Right cardiac atrium (tissue), 5 donors: ENCODE measurements around the gene C16orf96. TPM values are rescaled to one million over a fixed set of nuclear protein-coding genes. Genes with fewer than 3 reads are reported as not detected.

Experiments
- ATAC-seq, 2 donors: fragments of 200-7000 bp; cut with Tn5 transposase; one replicate each; pipeline versions ENCODE4 v1.8.0 to v1.9.1; 2020; ENCODE audit warnings: moderate library complexity in 2 of 2, mild to moderate bottlenecking in 1 of 2
- DNase-seq, 3 donors: peaks; one replicate each; pipeline ENCODE4 v3.0.0-alpha.2; 2020
- H3K27ac ChIP-seq: one replicate; pipeline ENCODE4 v1.5.1; 2013; ENCODE audit warnings: mild to moderate bottlenecking, low read length, control low read depth, moderate library complexity
- H3K27me3 ChIP-seq: one replicate; pipeline ENCODE4 v1.6.1; 2013; ENCODE audit not compliant: control insufficient read depth, insufficient read depth
- H3K4me1 ChIP-seq: one replicate; pipeline ENCODE4 v1.6.1; 2013; ENCODE audit warnings: low read length; ENCODE audit not compliant: control insufficient read depth, insufficient read depth
- H3K4me3 ChIP-seq: one replicate; pipeline ENCODE4 v1.5.1; 2013; ENCODE audit warnings: low read length, control low read depth
- H3K9me3 ChIP-seq: one replicate; pipeline ENCODE4 v1.6.1; 2013; ENCODE audit warnings: low read length; ENCODE audit not compliant: control insufficient read depth
- WGBS: extraction: QIAGEN DNeasy Blood & Tissue Kit; methylation state at CpG from one replicate; pipeline ENCODE4 v1.1.7; 2013; 5-methylcytosine and 5-hydroxymethylcytosine counted together
- intact Hi-C, 4 donors: fragments of 100-400 bp; cut with DNase I; formaldehyde crosslinking; loops; one replicate each; pipeline versions ENCODE4 v1.11.0 to v1.14.0; 2022 to 2023
- polyA plus RNA-seq: library from polyadenylated mRNA; stranded (reverse); fragments of 200-250 nt; gene quantifications from one replicate; pipeline ENCODE4 v1.2.3, GENCODE V29; 2013
- total RNA-seq, 4 donors: library from RNA; stranded (reverse); fragmentation: NEBNext Ultra II Directional; extraction: Animal tissue kit (Norgen Biotek cat#: 25700); gene quantifications; one replicate each; pipeline ENCODE4 v1.2.1, GENCODE V29; 2021
- donor health status: healthy with polysubstance abuse.
- donor health status: DM: no; HTN: yes; CAD: no.
- donor health status: DM: no; HTN: no; CAD: no.
- donor health status: DM: no; HTN: yes; CAD: no; lungs with severe emphysema.
- donor health status: DM: yes; HTN: yes; CAD: no.

The C16orf96 gene
- total and polyA plus RNA-seq, 5 donors = 0.02 to 0.09 (median 0.08) TPM; not detected in 1

DNA sequence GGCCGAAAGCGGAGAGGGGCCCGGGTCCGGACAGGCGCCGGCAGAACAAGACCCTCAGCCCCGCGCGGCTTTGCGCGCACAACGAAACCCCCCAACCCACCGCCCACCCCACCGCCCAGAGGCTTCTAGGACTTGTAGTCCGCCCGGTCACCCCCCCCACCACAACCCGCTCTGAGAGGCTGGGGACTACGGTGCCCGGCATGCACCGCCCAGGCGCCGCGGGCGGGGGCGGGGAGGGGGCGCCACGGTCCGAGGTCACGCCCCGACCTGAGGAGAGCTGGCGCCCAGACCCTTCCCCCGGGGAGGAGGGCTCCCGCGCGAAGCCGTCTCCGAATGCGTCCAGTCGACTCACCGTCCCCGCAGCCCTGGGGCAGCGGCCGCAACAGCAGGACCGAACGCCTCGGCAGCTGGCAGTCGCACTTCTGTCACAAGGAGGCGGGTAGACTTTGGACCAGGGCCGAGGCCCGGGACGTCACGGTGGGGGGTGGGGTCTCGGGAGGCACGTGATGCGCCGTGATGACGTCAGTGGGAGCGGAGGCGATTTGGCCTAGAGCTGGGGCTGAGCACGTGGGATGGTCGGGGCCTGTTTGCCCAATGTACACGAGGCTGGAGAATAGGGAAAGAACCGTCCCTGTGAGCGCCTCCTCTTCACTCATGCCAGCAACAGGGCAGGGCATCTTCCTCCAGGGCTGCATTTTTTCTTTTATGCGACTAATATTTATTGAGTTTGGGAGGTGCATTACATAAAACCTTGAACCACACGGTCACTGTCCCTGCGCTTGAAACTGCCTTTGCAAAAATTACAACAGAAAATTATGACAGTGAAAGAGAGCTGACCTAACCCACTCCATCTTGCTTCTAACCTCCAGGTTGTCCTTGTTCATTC, 17.5 kb upstream of the C16orf96 start, which contains the start of gene CDIP1:
Gene CDIP1, minus strand, starts transcription at position 424 of the 886 bp plus-strand sequence. CDS start 24,643 bp downstream, outside the sequence.
- Histone ChIP-seq H3K9me3 (no peaks in the 10 kb centered on the region), H3K4me1 (peaks cover 2% of the 10 kb centered on the region), H3K4me3 (peak within 1 kb of the TSS; percentile 68), H3K27me3 (no peaks in the 10 kb centered on the region), H3K27ac (peak within 1 kb of the TSS; percentile 71)
- peak; percentile 96 for ATAC-seq
- intact Hi-C loops = no loop called here
- DNase-seq = peak; percentile 98 to 99 (median 99)
- WGBS = 4% methylated on average over 67 of the region's 67 CpGs

DNA sequence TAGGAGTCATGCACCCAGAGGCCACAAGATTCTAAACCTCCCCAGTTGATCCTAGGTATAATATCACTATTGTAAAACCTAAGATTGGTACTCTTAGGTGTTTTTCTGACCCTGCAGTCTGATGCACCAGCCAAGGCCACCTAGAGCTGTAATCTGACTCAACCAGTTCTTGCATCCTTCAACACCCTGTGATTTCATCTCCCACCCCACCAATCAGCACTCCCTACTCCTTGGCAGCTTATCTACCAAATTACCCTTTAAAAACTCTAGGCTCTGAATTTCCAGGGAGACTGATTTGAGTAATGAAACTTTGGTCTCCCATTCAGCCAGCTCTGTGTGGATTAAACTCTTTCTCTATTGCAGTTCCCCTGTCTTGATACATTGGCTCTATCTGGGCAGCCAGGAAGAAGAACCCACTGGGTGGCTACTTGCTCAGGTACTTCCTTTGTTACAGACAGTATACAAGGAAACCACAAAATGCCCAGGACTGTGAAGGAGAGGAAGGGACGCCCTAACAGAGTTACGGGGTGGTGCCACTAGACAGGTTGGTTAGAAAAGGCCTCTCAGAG, 16.3 kb upstream of the C16orf96 start:
- Histone ChIP-seq H3K4me3 (no peak overlapping the region), H3K27ac (no peak overlapping the region), H3K9me3 (no peaks in the 10 kb centered on the region), H3K27me3 (no peaks in the 10 kb centered on the region), H3K4me1 (no peaks in the 10 kb centered on the region)
- 98% methylated on average over 2 of the region's 2 CpGs for WGBS
- ATAC-seq (no peak), DNase-seq (no peak)
- intact Hi-C loops = no loop called here

DNA sequence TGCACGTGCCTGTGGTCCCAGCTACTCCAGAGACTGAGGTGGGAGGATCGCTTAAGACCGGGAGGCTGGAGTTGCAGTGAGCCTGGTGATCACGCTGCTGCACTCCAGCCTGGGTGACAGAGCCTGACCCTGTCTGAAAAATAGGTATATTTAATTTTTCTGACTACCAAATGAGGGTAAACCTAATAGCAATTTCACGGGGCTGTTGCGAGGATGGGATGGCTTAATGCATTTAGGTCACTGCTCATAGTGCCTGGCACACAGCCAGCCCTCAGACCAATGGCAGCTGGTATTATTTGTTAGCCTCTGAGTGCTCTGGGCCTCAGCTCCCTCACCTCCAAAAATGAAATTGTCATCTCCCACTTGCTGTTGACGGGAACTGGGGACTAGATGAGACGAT, 11.7 kb upstream of the C16orf96 start:
- 78% methylated on average over 8 of the region's 8 CpGs for WGBS
- intact Hi-C loops = no loop called here
- DNase-seq (no peak), ATAC-seq (no peak)
- H3K27me3 ChIP-seq = no peaks in the 10 kb centered on the region
- no peak overlapping the region for H3K4me3 ChIP-seq
- H3K4me1 ChIP-seq = no peaks in the 10 kb centered on the region
- H3K9me3 ChIP-seq = no peaks in the 10 kb centered on the region
- no peak overlapping the region for H3K27ac ChIP-seq

DNA sequence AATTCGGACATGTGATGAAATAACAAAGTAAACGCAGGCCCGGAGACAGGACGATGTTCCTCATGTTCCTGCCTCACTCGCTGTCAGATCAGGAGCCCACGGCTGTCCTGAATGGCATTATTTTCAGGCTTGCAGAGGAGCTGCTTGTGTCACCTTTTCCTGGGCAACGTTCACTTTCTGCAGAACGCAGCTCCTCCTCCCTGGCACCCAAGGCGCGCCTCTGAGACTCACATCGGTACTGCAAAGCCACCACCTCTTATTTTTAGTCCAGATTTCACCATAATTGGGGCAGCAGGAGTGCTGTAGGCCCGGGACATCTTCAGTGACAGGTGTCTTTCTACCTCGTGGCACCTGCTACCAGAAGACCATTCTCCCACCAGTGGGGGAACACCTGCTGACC, 8.0 kb upstream of the C16orf96 start:
- intact Hi-C loops = loop anchor here (5.0 kb wide), 2 partner anchors 36 to 41 kb away; no protein-coding TSS in a partner anchor
- Histone ChIP-seq H3K4me1 (no peaks in the 10 kb centered on the region), H3K9me3 (no peaks in the 10 kb centered on the region), H3K4me3 (no peak overlapping the region), H3K27me3 (no peaks in the 10 kb centered on the region), H3K27ac (no peak overlapping the region)
- WGBS = 81% methylated on average over 13 of the region's 13 CpGs
- ATAC-seq = no peak
- DNase-seq = no peak

DNA sequence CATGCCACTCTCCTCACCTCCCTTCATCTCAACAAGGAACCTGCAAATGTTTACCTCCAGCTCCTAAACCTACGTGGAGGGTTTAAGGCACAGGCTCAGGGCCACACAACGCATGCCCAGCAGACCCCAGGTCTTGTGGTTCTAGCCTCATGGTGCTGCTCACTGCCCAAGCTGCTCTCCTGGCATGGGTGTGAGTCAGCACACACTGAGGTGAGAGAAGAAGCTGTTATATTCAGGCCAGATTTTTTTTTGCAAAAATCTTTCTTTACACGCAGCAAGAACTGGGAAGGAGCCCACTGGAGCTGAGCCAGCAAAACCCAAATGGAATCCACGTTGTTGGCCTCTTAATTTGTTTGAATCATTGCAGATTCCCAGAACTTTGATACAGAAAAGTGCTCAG, 5.5 kb upstream of the C16orf96 start:
- intact Hi-C loops = no loop called here
- H3K4me1 ChIP-seq = no peaks in the 10 kb centered on the region

DNA sequence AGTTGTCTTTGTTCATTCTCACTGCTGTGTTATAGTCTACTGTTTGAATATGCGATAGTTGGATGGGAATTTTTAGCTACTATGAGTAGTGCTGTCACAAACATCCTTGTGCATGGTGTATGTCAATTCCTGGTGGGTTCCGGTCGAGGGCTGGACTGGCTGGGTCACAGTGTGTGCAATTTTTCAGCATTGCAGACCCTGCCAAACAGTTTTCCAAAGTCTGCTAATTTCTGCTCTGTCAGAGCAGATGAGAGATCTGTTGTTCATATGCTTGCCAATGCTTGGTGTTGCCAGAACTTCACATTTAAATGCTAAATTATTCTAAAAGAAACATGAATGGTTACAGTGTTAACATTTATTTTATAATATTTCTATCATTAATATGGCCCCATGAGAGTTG, 3.6 kb upstream of the C16orf96 start:
- H3K4me1 ChIP-seq = no peaks in the 10 kb centered on the region
- no peak for ATAC-seq
- WGBS = 59% methylated on average over 3 of the region's 3 CpGs
- no peaks in the 10 kb centered on the region for H3K9me3 ChIP-seq
- no peaks in the 10 kb centered on the region for H3K27me3 ChIP-seq
- no peak for DNase-seq
- H3K27ac ChIP-seq = no peak overlapping the region
- intact Hi-C loops = no loop called here
- H3K4me3 ChIP-seq = no peak overlapping the region

More for the DNA sequence above, 5.5 kb upstream of the C16orf96 start:
- no peak overlapping the region for H3K4me3 ChIP-seq
- ATAC-seq = no peak
- WGBS = 37% methylated on average over 4 of the region's 4 CpGs
- no peaks in the 10 kb centered on the region for H3K27me3 ChIP-seq
- H3K27ac ChIP-seq = no peak overlapping the region
- DNase-seq = no peak
- no peaks in the 10 kb centered on the region for H3K9me3 ChIP-seq

DNA sequence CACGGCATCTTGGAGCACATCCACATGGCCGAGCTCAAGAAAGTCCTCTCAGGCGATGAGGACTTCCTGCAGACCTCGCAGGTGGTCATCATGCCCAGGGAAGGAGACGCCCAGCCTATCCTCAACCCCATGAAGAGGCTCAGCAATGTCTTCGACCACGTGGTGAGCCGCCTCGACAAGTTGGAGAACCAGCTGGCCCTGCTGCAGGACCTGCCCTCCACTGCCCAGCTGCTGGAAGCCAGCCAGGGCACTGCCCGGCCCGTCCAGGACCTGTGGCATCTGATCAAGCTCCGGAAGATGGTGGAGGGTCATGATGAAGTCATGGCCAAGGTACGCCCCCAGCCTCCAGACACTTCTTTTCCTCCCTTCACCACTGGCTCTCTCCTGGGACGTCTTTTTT, 440 bp downstream of the C16orf96 start:
- Histone ChIP-seq H3K4me3 (no peak overlapping the region), H3K9me3 (no peaks in the 10 kb centered on the region), H3K4me1 (no peaks in the 10 kb centered on the region), H3K27me3 (no peaks in the 10 kb centered on the region), H3K27ac (no peak overlapping the region)
- ATAC-seq (no peak), DNase-seq (no peak)
- 82% methylated on average over 14 of the region's 14 CpGs for WGBS
- intact Hi-C loops = no loop called here

DNA sequence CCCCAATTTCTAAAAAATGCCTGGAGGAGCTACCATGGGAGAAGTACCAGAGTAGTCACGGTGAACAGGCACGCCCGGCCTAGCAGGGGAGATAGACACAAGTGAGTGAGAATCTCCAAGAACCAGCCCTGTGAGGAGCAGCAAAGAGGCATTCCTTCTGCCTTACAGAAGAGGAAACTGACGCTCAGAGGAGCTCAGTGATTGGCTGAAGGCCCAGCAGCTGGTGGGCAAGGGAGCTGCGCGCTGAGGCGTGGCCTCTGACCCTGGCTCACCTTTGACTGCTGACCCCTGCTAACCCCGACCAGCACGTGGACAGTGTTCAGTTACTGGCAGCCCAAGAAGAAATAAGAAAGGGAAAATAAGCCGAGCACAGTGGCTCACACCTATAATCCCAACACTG, 1.8 kb downstream of the C16orf96 start:
- Histone ChIP-seq H3K4me3 (no peak overlapping the region), H3K4me1 (no peaks in the 10 kb centered on the region), H3K27ac (no peak overlapping the region), H3K27me3 (no peaks in the 10 kb centered on the region), H3K9me3 (no peaks in the 10 kb centered on the region)
- WGBS = 73% methylated on average over 10 of the region's 10 CpGs
- intact Hi-C loops = no loop called here
- ATAC-seq = no peak
- DNase-seq = no peak

DNA sequence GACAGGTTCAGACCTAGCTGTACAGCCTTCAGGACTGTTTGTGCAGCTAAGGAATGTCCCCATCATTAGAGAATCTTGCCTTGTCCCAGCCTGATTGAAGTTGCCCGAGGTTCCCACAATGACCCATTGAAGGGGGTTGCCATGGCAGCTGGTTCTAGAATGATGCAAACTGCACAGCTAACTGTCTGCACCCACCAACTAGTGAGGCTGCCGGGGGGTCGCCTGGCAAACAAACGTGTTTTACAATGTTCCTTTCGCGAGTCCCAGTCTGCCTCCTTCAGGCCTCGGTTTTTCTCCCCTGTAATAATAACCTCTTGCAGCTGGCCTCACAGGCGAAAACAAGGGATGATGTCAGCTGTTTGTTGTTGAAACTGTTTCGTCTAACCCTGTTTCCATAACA, 5.5 kb downstream of the C16orf96 start:
- WGBS = 61% methylated on average over 9 of the region's 9 CpGs
- H3K27me3 ChIP-seq = no peaks in the 10 kb centered on the region
- intact Hi-C loops = no loop called here

DNA sequence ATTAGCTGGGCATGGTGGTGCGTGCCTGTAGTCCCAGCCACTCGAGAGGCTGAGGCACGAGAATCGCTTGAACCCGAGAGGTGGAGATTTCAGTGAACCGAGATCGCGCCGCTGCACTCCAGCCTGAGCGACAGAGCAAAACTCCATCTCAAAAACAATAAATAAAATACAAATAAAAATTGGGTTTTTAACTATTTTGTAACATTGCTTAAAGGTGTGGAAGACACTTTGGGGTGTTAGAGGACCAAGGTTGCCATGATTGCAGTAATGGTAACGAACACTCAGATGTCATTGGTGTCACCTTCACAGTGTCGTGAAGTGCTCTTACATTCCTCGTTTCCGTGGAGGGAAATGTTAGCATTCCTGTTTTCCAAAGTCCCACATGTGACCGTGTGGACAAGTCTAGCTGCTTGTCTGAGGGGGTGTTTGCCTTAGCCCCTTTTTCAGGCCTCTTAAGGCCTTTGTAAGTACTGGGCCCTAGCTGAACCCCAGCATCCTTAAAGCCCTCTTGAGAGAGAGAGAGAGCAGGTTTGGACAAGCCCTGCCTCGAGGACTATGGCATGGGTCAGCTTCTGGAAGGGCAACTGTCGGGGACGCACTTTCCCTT, 8.6 kb downstream of the C16orf96 start:
- 82% methylated on average over 18 of the region's 18 CpGs for WGBS
- H3K27ac ChIP-seq = no peak overlapping the region
- intact Hi-C loops = no loop called here
- ATAC-seq (no peak), DNase-seq (no peak)
- no peaks in the 10 kb centered on the region for H3K27me3 ChIP-seq
- no peaks in the 10 kb centered on the region for H3K9me3 ChIP-seq
- H3K4me1 ChIP-seq = no peaks in the 10 kb centered on the region
- no peak overlapping the region for H3K4me3 ChIP-seq

More for the DNA sequence above, 5.5 kb downstream of the C16orf96 start:
- DNase-seq (no peak), ATAC-seq (no peak)
- H3K9me3 ChIP-seq = no peaks in the 10 kb centered on the region
- H3K4me1 ChIP-seq = no peaks in the 10 kb centered on the region
- H3K27ac ChIP-seq = no peak overlapping the region
- H3K4me3 ChIP-seq = no peak overlapping the region

DNA sequence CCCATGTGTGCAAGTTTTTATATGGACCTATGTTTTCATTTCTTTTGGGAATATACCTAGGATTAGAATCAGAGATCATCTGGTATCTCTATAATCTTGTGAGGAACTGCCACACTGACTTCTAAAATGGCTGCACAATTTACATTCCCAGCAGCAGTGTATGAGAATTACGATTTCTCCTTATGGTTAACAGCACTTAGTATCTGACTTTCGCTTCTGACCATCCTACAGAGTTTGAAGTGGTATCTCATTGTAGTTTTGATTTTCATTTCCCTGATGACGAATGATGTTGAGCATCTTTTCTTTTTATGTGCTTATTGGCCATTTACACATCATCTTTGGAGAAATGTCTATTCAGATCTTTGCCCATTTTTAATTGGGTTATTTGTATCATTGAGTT, 10.0 kb downstream of the C16orf96 start:
- Histone ChIP-seq H3K4me3 (no peak overlapping the region), H3K27me3 (no peaks in the 10 kb centered on the region), H3K9me3 (no peaks in the 10 kb centered on the region), H3K27ac (no peak overlapping the region), H3K4me1 (no peaks in the 10 kb centered on the region)
- DNase-seq (no peak), ATAC-seq (no peak)
- WGBS = 82% methylated on average over 3 of the region's 3 CpGs
- intact Hi-C loops = no loop called here
